H1 (cell line): ENCODE data around the gene LBR. TPM values are rescaled to one million over a fixed set of nuclear protein-coding genes. Genes with fewer than 3 reads are reported as not detected.

Experiments used
- CTCF ChIA-PET: fragments of 300-600 bp; sonication (Branson Sonifier 250); formaldehyde crosslinking; loops from one replicate; lab custom pipeline; 2021; ENCODE audit not compliant: partially characterized antibody; lab: Charles Lee
- POLR2A ChIA-PET: fragments of 300-600 bp; sonication (Branson Sonifier 250); formaldehyde crosslinking; loops from one replicate; lab custom pipeline; 2021; ENCODE audit warnings: inconsistent platforms; ENCODE audit not compliant: partially characterized antibody; lab: Charles Lee
- DNase-seq, 2 experiments: peaks; one replicate each; pipeline versions ENCODE4 v3.0.0 to v3.0.0-alpha.2; 2010 to 2022; ENCODE audit warnings: low spot score in 2 of 2, low read depth in 1 of 2, mixed read lengths in 1 of 2
- FAIRE-seq: peaks from 2 replicates; lab custom pipeline; 2011; peaks lifted over from hg19 to GRCh38; lab: Jason Lieb, UNC
- H2AFZ ChIP-seq: 2 replicates; pipeline ENCODE4 v1.8.1; 2012; ENCODE audit warnings: low read length, inconsistent platforms
- H2AK5ac ChIP-seq: 2 replicates; pipeline ENCODE4 v1.6.1; 2013; ENCODE audit warnings: low read depth, low read length
- H2BK120ac ChIP-seq: replicated peaks from 2 replicates; pipeline ENCODE3; 2013; ENCODE audit warnings: low read depth, low read length, inconsistent platforms
- H2BK12ac ChIP-seq: 2 replicates; pipeline ENCODE4 v1.6.1; 2013; ENCODE audit warnings: low read depth, low read length
- H2BK15ac ChIP-seq: 2 replicates; pipeline ENCODE4 v1.6.1; 2013; ENCODE audit warnings: low read length
- H2BK20ac ChIP-seq: 2 replicates; pipeline ENCODE4 v1.6.1; 2013; ENCODE audit warnings: low read length
- H2BK5ac ChIP-seq: 2 replicates; pipeline ENCODE4 v1.6.1; 2013; ENCODE audit warnings: low read depth, low read length
- H3K14ac ChIP-seq: 2 replicates; pipeline ENCODE4 v1.6.1; 2013; ENCODE audit warnings: inconsistent platforms; ENCODE audit not compliant: insufficient read length
- H3K18ac ChIP-seq: 2 replicates; pipeline ENCODE4 v1.6.1; 2013; ENCODE audit warnings: low read length; ENCODE audit errors: extremely low read depth
- H3K23ac ChIP-seq: 2 replicates; pipeline ENCODE4 v1.6.1; 2013; ENCODE audit warnings: inconsistent platforms; ENCODE audit not compliant: insufficient read length
- H3K23me2 ChIP-seq: 2 replicates; pipeline ENCODE4 v1.6.1; 2013; ENCODE audit warnings: low read depth, low read length
- H3K27ac ChIP-seq: 2 replicates; pipeline ENCODE4 v1.6.1; 2011; ENCODE audit warnings: low read depth, low read length, inconsistent platforms
- H3K27me3 ChIP-seq, 4 experiments: replicated peaks in 1 of 4; 1 replicate in 1 of 4; 2 replicates in 3 of 4; pipeline versions ENCODE4 v1.6.1 to v1.8.1; 2011 to 2013; ENCODE audit warnings: low read length in 3 of 4, mild to moderate bottlenecking in 3 of 4, inconsistent platforms in 2 of 4, mixed read lengths in 2 of 4, moderate library complexity in 1 of 4; ENCODE audit not compliant: control insufficient read depth in 3 of 4, insufficient read depth in 3 of 4; ENCODE audit errors: extremely low read depth in 1 of 4
- H3K36me3 ChIP-seq, 4 experiments: 2 replicates each; pipeline versions ENCODE4 v1.6.1 to v1.8.1; 2011 to 2013; ENCODE audit warnings: mild to moderate bottlenecking in 4 of 4, low read length in 3 of 4, moderate library complexity in 2 of 4, control low read depth in 1 of 4, inconsistent platforms in 1 of 4; ENCODE audit not compliant: insufficient read depth in 4 of 4, control insufficient read depth in 2 of 4
- H3K4ac ChIP-seq: replicated peaks from 2 replicates; pipeline ENCODE3; 2013; ENCODE audit warnings: low read length, low read depth, mixed read lengths, inconsistent platforms; ENCODE audit not compliant: insufficient read length
- H3K4me1 ChIP-seq, 4 experiments: replicated peaks in 1 of 4; 1 replicate in 1 of 4; 2 replicates in 3 of 4; pipeline versions ENCODE4 v1.6.1 to v1.8.1; 2011 to 2013; ENCODE audit warnings: low read length in 3 of 4, inconsistent platforms in 2 of 4, mixed read lengths in 1 of 4; ENCODE audit not compliant: insufficient read depth in 4 of 4, control insufficient read depth in 3 of 4
- H3K4me2 ChIP-seq, 2 experiments: 2 replicates each; pipeline versions ENCODE4 v1.6.1 to v1.8.1; 2011 to 2013; ENCODE audit warnings: low read depth in 2 of 2, low read length in 2 of 2, control low read depth in 1 of 2, inconsistent platforms in 1 of 2, mild to moderate bottlenecking in 1 of 2; ENCODE audit not compliant: insufficient read depth in 1 of 2
- H3K4me3 ChIP-seq, 4 experiments: fragments of 200-600, 300-600 bp in 1 of 4; sonication (generic), shearing (Covaris generic), sonication (Bioruptor Twin) in 1 of 4; 2 replicates each; pipeline versions ENCODE4 v1.5.1 to v1.8.1; 2011 to 2016; ENCODE audit warnings: low read length in 4 of 4, low read depth in 3 of 4, control low read depth in 2 of 4, inconsistent platforms in 2 of 4, mild to moderate bottlenecking in 2 of 4, mixed read lengths in 1 of 4, moderate library complexity in 1 of 4; ENCODE audit not compliant: insufficient read depth in 2 of 4; ENCODE audit errors: extremely low read depth in 1 of 4
- H3K56ac ChIP-seq: replicated peaks from 2 replicates; pipeline ENCODE3; 2013; ENCODE audit warnings: low read depth, mild to moderate bottlenecking, mixed read lengths, low read length, inconsistent platforms; ENCODE audit not compliant: insufficient read length
- H3K79me1 ChIP-seq: 2 replicates; pipeline ENCODE4 v1.6.1; 2013; ENCODE audit warnings: low read depth, low read length, control low read depth
- H3K79me2 ChIP-seq, 2 experiments: 2 replicates each; pipeline versions ENCODE4 v1.6.1 to v1.8.1; 2012 to 2013; ENCODE audit warnings: low read length in 2 of 2, mild to moderate bottlenecking in 2 of 2, inconsistent platforms in 1 of 2; ENCODE audit not compliant: insufficient read depth in 2 of 2, control insufficient read depth in 1 of 2
- H3K9ac ChIP-seq, 4 experiments: replicated peaks in 1 of 4; 1 replicate in 1 of 4; 2 replicates in 3 of 4; pipeline versions ENCODE4 v1.6.1 to v1.8.1; 2011 to 2013; ENCODE audit warnings: low read depth in 3 of 4, low read length in 3 of 4, control low read depth in 2 of 4, mild to moderate bottlenecking in 2 of 4, moderate library complexity in 2 of 4, inconsistent platforms in 1 of 4; ENCODE audit errors: extremely low read depth in 1 of 4
- H3K9me3 ChIP-seq, 2 experiments: 2 replicates each; pipeline versions ENCODE4 v1.6.1 to v1.8.1; 2012 to 2013; ENCODE audit warnings: mild to moderate bottlenecking in 2 of 2, moderate library complexity in 2 of 2, control low read depth in 1 of 2, inconsistent platforms in 1 of 2, low read depth in 1 of 2, low read length in 1 of 2, mixed read lengths in 1 of 2; ENCODE audit not compliant: insufficient read depth in 2 of 2
- H4K20me1 ChIP-seq, 2 experiments: replicated peaks in 1 of 2; 2 replicates each; pipeline versions ENCODE3 to v1.8.1; 2011 to 2013; ENCODE audit warnings: inconsistent platforms in 2 of 2, low read length in 2 of 2, mild to moderate bottlenecking in 1 of 2; ENCODE audit not compliant: insufficient read depth in 2 of 2, control insufficient read depth in 1 of 2
- H4K5ac ChIP-seq: 2 replicates; pipeline ENCODE4 v1.6.1; 2013; ENCODE audit warnings: low read length, low read depth, mixed read lengths, inconsistent platforms; ENCODE audit not compliant: insufficient read length
- H4K8ac ChIP-seq: 2 replicates; pipeline ENCODE4 v1.8.0; 2013; ENCODE audit warnings: mild to moderate bottlenecking, moderate library complexity, low read length, inconsistent platforms; ENCODE audit not compliant: insufficient read depth; ENCODE audit errors: extremely low read depth
- H4K91ac ChIP-seq: replicated peaks from 2 replicates; pipeline ENCODE3; 2013; ENCODE audit warnings: low read length, mixed read lengths, inconsistent platforms; ENCODE audit not compliant: insufficient read length
- CTBP2 ChIP-seq: IDR thresholded peaks from 2 replicates; pipeline ENCODE4 v1.7.0; 2011; ENCODE audit warnings: borderline replicate concordance, mild to moderate bottlenecking, moderate library complexity, mixed read lengths, low read length; ENCODE audit not compliant: insufficient read depth, insufficient read length
- EGR1 ChIP-seq: IDR thresholded peaks from 2 replicates; pipeline ENCODE4 v1.6.1; 2011; ENCODE audit warnings: low read depth, low read length, borderline replicate concordance
- HDAC6 ChIP-seq: IDR thresholded peaks from one replicate; pipeline ENCODE4 v1.7.1; 2012; ENCODE audit warnings: low read depth, mild to moderate bottlenecking, inconsistent platforms, low read length, moderate library complexity
- JUN ChIP-seq: IDR thresholded peaks from 2 replicates; pipeline ENCODE4 v1.6.1; 2011; ENCODE audit warnings: low read depth, mild to moderate bottlenecking, improper control_type of control experiment, low read length
- KDM1A ChIP-seq: fragments of 200-600, 300-600 bp; sonication (generic); IDR thresholded peaks from 2 replicates; pipeline ENCODE4 v1.7.1; 2016; ENCODE audit warnings: mild to moderate bottlenecking, low read length, borderline replicate concordance
- MAFK ChIP-seq: IDR thresholded peaks from 2 replicates; pipeline ENCODE4 v1.6.1; 2012; ENCODE audit warnings: low read depth, mild to moderate bottlenecking, improper control_type of control experiment, low read length
- NANOG ChIP-seq: IDR thresholded peaks from 2 replicates; pipeline ENCODE4 v1.6.1; 2011; ENCODE audit warnings: low read length, low read depth, mild to moderate bottlenecking, inconsistent platforms; ENCODE audit not compliant: insufficient read depth, poor library complexity, severe bottlenecking
- SUZ12 ChIP-seq: fragments of 200-600 bp; sonication (generic); IDR thresholded peaks from 2 replicates; pipeline ENCODE4 v1.6.1; 2012; ENCODE audit warnings: mild to moderate bottlenecking, inconsistent platforms, low read length, moderate library complexity, mixed read lengths
- TAF1 ChIP-seq: IDR thresholded peaks from 2 replicates; pipeline ENCODE4 v1.6.1; 2011; ENCODE audit warnings: mild to moderate bottlenecking, low read depth, low read length
- TCF12 ChIP-seq: IDR thresholded peaks from 2 replicates; pipeline ENCODE4 v1.6.1; 2011; ENCODE audit warnings: low read depth, mild to moderate bottlenecking, low read length
- ZNF274 ChIP-seq: IDR thresholded peaks from 2 replicates; pipeline ENCODE4 v1.7.0; 2012; ENCODE audit warnings: low read length, borderline replicate concordance; ENCODE audit errors: extremely low read depth
- WGBS, 2 experiments: shearing (Covaris generic) in 1 of 2; methylation state at CpG; one replicate each; pipeline versions ENCODE4 v1.1.6 to v1.1.7; 2013 to 2015; ENCODE audit warnings: low lambda C conversion rate in 2 of 2, mixed read lengths in 2 of 2, inconsistent platforms in 1 of 2, low coverage in 1 of 2, missing lambda C conversion rate in 1 of 2; ENCODE audit not compliant: insufficient replicate concordance in 2 of 2, insufficient coverage in 1 of 2, insufficient read length in 1 of 2; ENCODE audit errors: extremely low coverage in 1 of 2, missing lambda C conversion rate in 1 of 2; 5-methylcytosine and 5-hydroxymethylcytosine counted together
- polyA plus RNA-seq, 7 experiments: library from polyadenylated mRNA; depleted of rRNA in 3 of 7; stranded (reverse) in 5 of 7; unstranded in 2 of 7; fragments of >200 nt in 5 of 7; fragments of 200-250 nt in 2 of 7; gene quantifications; 1 replicate in 5 of 7; 2 replicates in 1 of 7; 4 replicates in 1 of 7; pipeline versions ENCODE4 v1.2.1 to v1.2.3, GENCODE V29; 2011 to 2013; ENCODE audit warnings: missing spikeins in 2 of 7, mixed read lengths in 2 of 7
- total RNA-seq: library from RNA; stranded (reverse); fragmentation: NEBNext Ultra II Directional; extraction: Animal tissue kit (Norgen Biotek cat#: 25700); gene quantifications from 2 replicates; pipeline ENCODE4 v1.2.1, GENCODE V29; 2021
- TF ChIP-seq, protein P1 (sequence below): IDR thresholded peaks from 2 replicates; pipeline ENCODE4 v1.6.1; 2011; ENCODE audit warnings: low read depth, mild to moderate bottlenecking, low read length; ENCODE audit not compliant: insufficient read depth

The LBR gene
- total and polyA plus RNA-seq, 2 of the 8 experiments (the other 6 are each of a cell fraction or from before 2014, with no cell fraction given) = 32.1 to 89.8 TPM

DNA sequence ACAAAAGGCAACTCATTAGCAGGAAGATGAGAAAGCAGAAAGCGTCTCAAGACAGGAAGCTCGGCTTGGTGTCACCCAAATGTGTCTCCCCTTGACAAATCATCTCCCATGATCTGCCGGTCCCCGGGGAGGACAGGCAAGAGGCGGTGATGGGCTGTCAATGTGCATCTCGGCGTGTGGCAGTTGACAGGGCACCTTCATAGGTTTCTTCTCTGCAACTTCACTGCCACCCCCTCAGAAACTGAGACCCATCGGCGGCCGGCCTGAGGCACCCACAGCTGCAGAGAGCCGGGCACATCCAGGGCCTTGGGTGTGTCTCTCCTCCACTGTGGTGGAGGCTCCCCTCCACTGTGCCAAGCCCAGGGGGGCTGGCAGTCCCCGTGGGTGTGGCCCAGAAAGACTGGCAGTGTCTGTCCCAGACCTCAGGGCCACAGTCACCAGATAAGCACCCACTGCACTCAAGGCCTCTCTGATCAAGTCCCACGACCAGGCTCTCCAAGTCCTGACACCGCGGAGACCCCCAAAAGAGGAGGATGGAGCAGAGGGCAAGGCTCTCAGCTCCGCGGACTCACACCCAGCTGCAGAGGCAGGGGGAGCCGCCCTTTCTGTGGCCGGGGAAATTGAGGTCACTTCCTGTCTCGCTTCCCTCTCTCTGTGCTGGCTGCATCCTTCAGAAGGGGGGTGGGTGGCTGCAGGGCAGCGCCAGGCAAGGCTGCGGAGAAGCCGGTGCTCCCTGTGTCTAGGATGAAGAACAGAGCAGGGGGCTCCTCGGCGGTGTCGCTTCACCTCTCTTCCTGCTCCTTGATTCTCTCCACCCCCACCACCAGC lies 39.6 kb upstream of the LBR start:
- Histone ChIP-seq H2BK12ac (no peak overlapping the region), H4K5ac (no peak overlapping the region), H3K14ac (no peak overlapping the region), H2BK120ac (no peak overlapping the region), H3K4ac (no peak overlapping the region), H3K56ac (no peak overlapping the region), H3K27ac (no peak overlapping the region), H3K9me3 (no peaks in the 10 kb centered on the region), H4K20me1 (no peaks in the 10 kb centered on the region), H3K36me3 (no peaks in the 10 kb centered on the region), H3K18ac (no peak overlapping the region), H2BK15ac (no peak overlapping the region), H3K9ac (no peak overlapping the region), H4K91ac (no peak overlapping the region), H2BK20ac (no peak overlapping the region), H2AK5ac (no peak overlapping the region), H3K4me3 (no peak overlapping the region), H3K4me2 (no peak overlapping the region), H2AFZ (no peak overlapping the region), H4K8ac (peak overlapping the region; percentile 62), H3K79me1 (no peaks in the 10 kb centered on the region), H3K23me2 (no peaks in the 10 kb centered on the region), H3K4me1 (peaks cover 6 to 16% (median 12%) of the 10 kb centered on the region in 4 experiments), H3K79me2 (no peaks in the 10 kb centered on the region), H3K23ac (no peak overlapping the region), H3K27me3 (no peaks in the 10 kb centered on the region), H2BK5ac (no peak overlapping the region)
- FAIRE-seq = no peak
- POLR2A ChIA-PET = interaction anchor here (1.3 to 1.5 kb wide), 2 partner anchors 344 to 382 kb away, joined by 3 to 4 read pairs; no protein-coding TSS in a partner anchor
- 90% methylated on average over 22 of the region's 26 CpGs; no CpG with 5 or more reads in 1 of the 2 experiments for WGBS, 2 experiments
- CTCF ChIA-PET = interaction anchor here (0.8 to 2.7 kb wide), 9 partner anchors 11 to 506 kb away, joined by 3 to 8 read pairs (median 4); no protein-coding TSS in a partner anchor
- no peak for DNase-seq
- TF ChIP-seq EGR1 = no peak
- TF ChIP-seq SUZ12 = no peak
- no peak for TF ChIP-seq TCF12
- no peak for TF ChIP-seq KDM1A
- no peak for TF ChIP-seq ZNF274
- TF ChIP-seq MAFK = no peak
- TF ChIP-seq JUN = no peak
- TF ChIP-seq, protein P1, sequence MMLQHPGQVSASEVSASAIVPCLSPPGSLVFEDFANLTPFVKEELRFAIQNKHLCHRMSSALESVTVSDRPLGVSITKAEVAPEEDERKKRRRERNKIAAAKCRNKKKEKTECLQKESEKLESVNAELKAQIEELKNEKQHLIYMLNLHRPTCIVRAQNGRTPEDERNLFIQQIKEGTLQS = no peak
- no peak for TF ChIP-seq HDAC6
- no peak for TF ChIP-seq NANOG
- no peak for TF ChIP-seq CTBP2
- TF ChIP-seq TAF1 = no peak
